MV-4-11 (cell line): Measurements from ENCODE around the gene CITED2.
A peak's percentile ranks its signal among the peaks of the same experiment; 100 is the strongest.

ENCODE experiments used
- DNase-seq: peaks from one replicate; lab custom pipeline; 2025; lab: John Stamatoyannopoulos, UW

Gene CITED2

DNA sequence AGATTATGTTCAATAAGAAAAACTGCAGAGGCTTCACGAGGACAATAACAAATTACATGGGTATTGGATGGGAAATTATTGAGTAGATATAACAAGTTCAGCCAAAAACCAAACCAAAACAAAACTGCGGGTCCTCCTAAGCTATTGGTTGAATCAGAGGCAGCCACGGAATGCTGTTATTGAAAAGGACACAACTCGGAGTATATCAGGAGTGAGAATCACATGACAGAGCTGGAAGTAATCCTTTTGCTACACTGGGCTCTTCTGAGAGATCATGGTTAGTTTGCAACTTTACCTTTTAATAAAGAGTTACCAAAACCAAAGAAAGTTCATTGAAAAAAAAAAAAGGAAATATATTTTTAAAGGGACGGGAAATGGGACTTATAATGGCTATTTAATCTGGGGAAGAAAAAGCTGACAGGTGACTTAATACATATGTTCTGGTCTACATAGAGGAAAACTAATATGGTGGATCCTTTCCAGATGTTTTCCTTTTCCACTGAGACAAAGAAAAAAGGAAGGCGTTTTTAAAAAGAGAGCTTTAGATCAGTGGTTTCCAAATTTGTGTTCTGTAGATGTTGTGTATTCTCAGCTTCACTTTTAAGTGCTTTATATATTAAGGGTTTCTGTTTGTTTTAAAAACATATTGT, 6.9 kb upstream of the CITED2 start:
- no peak for DNase-seq

- peak; percentile 24 for DNase-seq
These were observed 6.2 kb upstream of the CITED2 start for GRCh38 chr6:139380611-139381010.

GRCh38 chr6:139380168-139380567, 5.7 kb upstream of the CITED2 start:
- DNase-seq: peak; percentile 40

DNA sequence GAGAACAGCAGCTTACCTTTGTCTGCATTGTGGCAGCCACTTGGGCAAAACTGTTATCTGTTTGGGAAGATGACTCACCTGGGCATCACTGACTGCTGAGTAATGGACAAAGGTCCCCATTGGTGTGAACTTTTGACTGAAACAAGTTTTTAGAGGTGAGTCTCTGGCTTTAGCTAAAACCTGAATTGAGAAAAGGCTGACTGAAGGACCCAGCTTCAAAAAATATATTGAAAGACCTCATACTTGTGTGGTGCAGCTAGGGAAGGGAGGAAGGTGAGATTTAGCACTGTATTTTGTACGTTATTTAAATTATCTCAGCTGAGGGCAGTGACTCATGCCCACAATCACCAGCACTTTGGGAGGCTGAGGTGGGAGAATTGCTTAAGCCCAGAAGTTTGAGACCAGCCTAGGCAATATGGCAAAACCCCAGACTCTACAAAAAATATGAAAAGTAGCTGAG, 4.5 kb upstream of the CITED2 start:
- DNase-seq: peak; percentile 82

- no peak for DNase-seq
These were observed 3.8 kb upstream of the CITED2 start for GRCh38 chr6:139378226-139378625.

GRCh38 chr6:139376604-139377218, 2.3 kb upstream of the CITED2 start:
- no peak for DNase-seq

DNA sequence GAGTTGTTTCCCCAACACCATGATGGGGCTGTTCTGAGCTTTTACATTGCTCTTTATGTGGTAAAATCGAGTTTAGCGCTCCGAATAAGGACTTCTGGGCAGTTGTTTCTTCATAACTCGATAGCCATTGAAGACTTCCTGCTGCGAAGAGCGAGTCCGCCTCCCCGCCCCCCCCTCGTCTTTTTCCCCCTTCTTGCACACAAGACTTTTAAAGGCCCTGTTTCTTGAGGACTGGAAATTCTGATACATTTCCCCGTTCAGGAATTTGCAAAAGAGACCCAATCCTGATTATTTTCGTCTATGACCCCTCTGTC, 1.5 kb upstream of the CITED2 start:
- peak; percentile 72 for DNase-seq

DNA sequence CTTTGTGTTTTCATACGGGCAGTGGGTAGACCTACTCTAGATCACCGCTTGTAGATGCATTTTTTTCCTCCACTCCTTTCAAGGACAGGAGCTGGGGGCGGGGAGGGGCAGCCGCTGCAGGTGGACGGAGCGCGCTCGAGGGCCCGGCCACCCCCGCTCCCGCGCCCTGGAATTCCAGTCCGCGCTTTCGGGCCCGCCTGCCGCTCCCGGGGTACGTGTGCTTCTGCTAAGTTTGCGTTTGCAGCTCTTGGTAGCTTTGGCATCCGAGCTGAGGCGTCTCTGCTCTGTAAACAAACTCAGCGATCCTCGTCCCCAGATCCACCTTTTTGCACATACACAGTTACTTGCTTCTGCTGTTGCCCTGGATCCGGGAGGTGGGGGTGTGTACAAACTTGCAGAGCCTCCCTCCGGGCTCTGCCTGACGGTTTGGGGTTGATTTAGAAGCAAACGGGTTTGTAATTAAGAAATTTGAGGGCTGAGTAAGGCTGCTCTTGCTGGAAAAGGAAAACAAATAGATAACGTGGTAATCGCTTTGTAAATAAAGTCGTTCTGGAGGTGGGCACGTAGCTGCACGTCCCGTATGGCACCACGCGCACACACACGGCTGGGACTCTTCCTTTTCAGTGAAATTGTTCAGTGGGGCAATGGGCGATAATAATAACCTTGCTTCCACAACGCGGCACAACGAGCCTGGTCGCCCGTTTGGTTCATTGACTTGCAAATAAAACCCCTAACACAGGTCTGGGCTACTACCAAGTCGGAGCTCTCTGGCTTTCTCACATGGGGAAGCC, 973 bp upstream of the CITED2 start:
- DNase-seq: peak; percentile 97

GRCh38 chr6:139373928-139374356, 506 bp downstream of the CITED2 start:
- DNase-seq: peak; percentile 75

DNA sequence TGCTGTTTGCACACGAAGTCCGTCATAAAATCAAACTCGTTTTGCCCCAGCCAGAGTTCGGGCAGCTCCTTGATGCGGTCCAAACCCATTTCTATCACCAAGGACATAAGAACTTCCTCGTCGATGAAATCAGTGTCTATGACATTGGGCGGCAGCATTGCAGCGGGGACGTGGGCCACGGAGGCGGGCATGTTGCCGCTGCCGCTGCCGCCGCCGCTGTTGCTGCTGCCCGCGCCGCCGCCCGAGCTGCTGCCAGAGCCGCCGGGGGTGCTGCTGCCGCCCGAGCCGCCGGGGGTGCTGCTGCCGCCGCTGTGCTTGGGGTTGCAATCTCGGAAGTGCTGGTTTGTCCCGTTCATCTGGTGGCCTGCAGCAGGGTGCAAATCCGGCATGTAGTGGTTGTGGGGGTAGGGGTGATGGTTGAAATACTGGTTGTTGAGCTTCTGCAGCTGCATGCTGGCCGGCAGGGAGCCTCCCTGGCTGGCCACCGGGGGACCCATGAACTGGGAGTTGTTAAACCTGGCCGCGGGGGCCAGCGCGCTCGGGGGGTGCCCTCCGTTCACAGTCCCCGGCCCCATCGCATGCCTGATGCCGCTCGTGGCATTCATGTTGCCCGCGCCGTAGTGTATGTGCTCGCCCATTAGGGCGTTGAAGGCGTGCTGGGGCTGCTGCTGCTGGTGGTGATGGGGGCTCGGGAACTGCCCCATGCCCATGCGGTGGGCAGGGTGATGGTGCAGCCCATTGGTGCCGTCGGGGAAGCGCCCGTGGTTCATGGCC, 1.1 kb downstream of the CITED2 start:
- peak; percentile 55 for DNase-seq

- DNase-seq: no peak
These were observed 1.9 kb downstream of the CITED2 start for GRCh38 chr6:139372326-139373153.

- DNase-seq: no peak
These were observed 2.8 kb downstream of the CITED2 start for GRCh38 chr6:139371421-139372203.

- no peak for DNase-seq
These were observed 3.5 kb downstream of the CITED2 start for GRCh38 chr6:139370999-139371345.

- DNase-seq: peak; percentile 48
These were observed 4.0 kb downstream of the CITED2 start for GRCh38 chr6:139370283-139370998.

DNA sequence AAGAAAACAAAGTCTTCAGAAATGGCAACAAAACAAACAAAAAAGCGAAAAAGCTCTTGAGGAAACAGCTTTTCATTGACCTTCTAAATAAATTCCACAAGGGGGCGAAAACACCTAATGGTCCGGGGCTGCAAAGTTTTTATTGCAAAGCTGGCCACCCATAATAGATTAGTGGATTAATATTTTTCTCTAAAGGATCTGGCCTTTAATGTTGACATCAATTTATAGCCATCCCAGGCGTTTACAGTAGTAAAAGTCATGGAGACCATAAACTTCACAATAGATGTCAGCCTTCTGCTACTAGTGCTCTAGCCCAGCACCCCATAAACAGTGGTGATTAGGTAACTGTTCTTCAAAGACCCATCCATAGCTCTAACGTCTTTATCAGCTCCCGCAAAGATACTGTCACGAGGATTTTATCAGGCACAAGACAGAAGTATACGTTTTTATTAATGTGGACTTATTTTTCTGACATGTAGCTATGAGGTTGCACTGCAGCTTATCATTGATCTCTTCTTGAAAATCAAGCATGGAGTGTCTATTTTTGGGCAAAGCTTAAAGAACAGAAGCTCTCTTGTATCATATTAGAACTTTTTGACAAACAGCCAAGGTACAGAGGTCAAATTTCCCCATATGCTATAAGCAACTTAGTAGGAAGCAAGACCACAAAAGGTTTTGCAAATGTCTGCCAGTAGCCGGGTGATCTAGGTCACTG, 4.7 kb downstream of the CITED2 start:
- DNase-seq: peak; percentile 68

- no peak for DNase-seq
These were observed 5.4 kb downstream of the CITED2 start for GRCh38 chr6:139369068-139369467.

DNA sequence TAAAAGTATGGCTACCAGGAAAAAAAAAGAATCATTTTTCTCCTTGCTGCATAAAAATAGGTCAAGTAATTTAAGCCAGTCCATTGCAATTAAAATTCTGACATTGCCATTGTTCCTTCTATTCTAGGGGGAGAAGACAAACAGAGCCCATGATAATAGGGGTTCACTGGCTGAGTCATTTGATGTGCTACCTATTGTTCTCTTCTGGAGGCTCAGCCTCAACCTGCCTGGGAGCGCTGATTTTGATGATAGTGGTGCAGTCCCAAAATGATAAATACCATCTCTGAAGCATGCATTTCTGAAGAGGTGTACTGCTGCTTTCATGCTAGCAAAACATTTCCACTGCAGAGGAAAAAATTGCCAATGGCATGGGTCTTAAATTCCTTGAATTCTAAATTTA, 5.8 kb downstream of the CITED2 start:
- DNase-seq: no peak

DNA sequence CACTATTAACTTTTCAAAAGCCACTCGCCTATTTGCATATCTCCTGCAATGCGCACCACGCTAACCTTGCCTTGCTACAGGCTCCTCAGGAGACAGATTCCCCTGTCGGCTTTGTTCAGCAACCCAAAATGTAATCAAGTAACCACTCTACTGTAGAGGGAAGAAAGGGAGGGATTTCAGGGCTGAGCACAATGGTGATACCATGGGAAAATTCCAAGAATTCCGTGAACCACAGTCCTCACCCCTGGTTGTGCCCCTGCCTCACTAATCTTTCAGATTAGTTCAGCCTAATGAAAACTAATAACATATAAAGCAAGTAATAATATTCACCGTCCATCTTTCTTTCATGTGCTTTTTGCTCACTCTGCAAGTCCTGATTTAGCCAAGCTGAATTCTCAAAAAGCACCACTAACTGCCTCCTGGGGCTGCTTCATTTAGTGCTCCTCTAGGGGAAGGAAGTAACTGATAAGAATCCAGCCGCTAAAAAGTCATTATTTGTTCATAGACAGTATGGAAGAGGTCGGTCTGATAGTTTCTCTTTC, 6.6 kb downstream of the CITED2 start:
- DNase-seq: peak; percentile 66

GRCh38 chr6:139364982-139365379, 9.5 kb downstream of the CITED2 start:
- DNase-seq: no peak
